ENCODE data around the gene LZIC.

DNA sequence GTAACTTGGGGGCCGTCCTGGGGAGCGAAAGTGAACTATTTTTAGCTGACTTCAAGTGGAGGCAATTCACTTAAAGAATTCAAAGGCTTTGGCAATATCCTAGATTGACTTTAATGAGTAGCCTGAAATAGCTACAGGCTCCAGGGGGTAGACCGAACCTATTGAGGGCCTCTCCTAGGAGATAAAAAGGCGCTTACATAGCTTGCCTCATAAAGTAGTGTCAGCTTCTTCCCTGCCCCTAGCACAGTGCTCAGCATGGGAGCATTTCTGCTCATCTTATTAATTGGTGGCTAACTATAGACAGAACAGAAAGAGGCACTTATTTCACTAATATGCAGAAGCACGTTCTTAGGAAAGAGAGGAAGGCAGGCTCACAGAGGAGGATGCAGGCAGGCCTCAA, 20.8 kb downstream of the LZIC start:
- TF ChIP-seq, protein P1, sequence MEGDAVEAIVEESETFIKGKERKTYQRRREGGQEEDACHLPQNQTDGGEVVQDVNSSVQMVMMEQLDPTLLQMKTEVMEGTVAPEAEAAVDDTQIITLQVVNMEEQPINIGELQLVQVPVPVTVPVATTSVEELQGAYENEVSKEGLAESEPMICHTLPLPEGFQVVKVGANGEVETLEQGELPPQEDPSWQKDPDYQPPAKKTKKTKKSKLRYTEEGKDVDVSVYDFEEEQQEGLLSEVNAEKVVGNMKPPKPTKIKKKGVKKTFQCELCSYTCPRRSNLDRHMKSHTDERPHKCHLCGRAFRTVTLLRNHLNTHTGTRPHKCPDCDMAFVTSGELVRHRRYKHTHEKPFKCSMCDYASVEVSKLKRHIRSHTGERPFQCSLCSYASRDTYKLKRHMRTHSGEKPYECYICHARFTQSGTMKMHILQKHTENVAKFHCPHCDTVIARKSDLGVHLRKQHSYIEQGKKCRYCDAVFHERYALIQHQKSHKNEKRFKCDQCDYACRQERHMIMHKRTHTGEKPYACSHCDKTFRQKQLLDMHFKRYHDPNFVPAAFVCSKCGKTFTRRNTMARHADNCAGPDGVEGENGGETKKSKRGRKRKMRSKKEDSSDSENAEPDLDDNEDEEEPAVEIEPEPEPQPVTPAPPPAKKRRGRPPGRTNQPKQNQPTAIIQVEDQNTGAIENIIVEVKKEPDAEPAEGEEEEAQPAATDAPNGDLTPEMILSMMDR (IDR thresholded peaks at IDR 0.05) = no peak
- no peak for TF ChIP-seq TCF7L2 (IDR thresholded peaks at IDR 0.05; ENCODE audit: low read depth, low read length)
- TF ChIP-seq, protein P2, sequence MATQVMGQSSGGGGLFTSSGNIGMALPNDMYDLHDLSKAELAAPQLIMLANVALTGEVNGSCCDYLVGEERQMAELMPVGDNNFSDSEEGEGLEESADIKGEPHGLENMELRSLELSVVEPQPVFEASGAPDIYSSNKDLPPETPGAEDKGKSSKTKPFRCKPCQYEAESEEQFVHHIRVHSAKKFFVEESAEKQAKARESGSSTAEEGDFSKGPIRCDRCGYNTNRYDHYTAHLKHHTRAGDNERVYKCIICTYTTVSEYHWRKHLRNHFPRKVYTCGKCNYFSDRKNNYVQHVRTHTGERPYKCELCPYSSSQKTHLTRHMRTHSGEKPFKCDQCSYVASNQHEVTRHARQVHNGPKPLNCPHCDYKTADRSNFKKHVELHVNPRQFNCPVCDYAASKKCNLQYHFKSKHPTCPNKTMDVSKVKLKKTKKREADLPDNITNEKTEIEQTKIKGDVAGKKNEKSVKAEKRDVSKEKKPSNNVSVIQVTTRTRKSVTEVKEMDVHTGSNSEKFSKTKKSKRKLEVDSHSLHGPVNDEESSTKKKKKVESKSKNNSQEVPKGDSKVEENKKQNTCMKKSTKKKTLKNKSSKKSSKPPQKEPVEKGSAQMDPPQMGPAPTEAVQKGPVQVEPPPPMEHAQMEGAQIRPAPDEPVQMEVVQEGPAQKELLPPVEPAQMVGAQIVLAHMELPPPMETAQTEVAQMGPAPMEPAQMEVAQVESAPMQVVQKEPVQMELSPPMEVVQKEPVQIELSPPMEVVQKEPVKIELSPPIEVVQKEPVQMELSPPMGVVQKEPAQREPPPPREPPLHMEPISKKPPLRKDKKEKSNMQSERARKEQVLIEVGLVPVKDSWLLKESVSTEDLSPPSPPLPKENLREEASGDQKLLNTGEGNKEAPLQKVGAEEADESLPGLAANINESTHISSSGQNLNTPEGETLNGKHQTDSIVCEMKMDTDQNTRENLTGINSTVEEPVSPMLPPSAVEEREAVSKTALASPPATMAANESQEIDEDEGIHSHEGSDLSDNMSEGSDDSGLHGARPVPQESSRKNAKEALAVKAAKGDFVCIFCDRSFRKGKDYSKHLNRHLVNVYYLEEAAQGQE (IDR thresholded peaks at IDR 0.05; ENCODE audit: insufficient read depth in 1 of 2, low read depth in 2 of 2, low read length in 1 of 2) = no peak
- TF ChIP-seq POLR2AphosphoS5 (IDR thresholded peaks at IDR 0.05; ENCODE audit: low read depth, low read length) = no peak
- no peak for TF ChIP-seq SIN3A (IDR thresholded peaks at IDR 0.05; ENCODE audit: borderline replicate concordance, insufficient read depth, low read depth, low read length)

Data from Panc1 (cell line).